Loucy (cell line): ENCODE measurements around the gene RASD1.
A peak's percentile ranks its signal among the peaks of the same experiment; 100 is the strongest.

Source experiments
- H2AFZ ChIP-seq: fragments of 200-600 bp; sonication (generic); 2 replicates; pipeline ENCODE4 v1.6.0; 2016; ENCODE audit warnings: antibody characterized with exemption, mild to moderate bottlenecking, low read length, moderate library complexity
- H3F3A ChIP-seq: fragments of 200-600 bp; 2 replicates; pipeline ENCODE4 v1.6.0; 2016; ENCODE audit warnings: antibody characterized with exemption, low read depth, mild to moderate bottlenecking
- H3K27me3 ChIP-seq: fragments of 200-600 bp; sonication (generic); 2 replicates; pipeline ENCODE4 v1.6.1; 2014; ENCODE audit warnings: low read length, mild to moderate bottlenecking; ENCODE audit not compliant: insufficient read depth, poor library complexity, severe bottlenecking
- H3K36me3 ChIP-seq: fragments of 200-600 bp; sonication (generic); 2 replicates; pipeline ENCODE4 v1.6.1; 2016; ENCODE audit warnings: low read length; ENCODE audit not compliant: insufficient read depth
- H3K4me1 ChIP-seq: fragments of 200-600 bp; sonication (generic); 2 replicates; pipeline ENCODE4 v1.5.1; 2014; ENCODE audit warnings: low read length, mild to moderate bottlenecking; ENCODE audit not compliant: insufficient read depth, poor library complexity, severe bottlenecking
- H3K4me2 ChIP-seq: fragments of 200-600 bp; sonication (generic); 2 replicates; pipeline ENCODE4 v1.6.0; 2014; ENCODE audit warnings: antibody characterized with exemption, low read length, low read depth, mild to moderate bottlenecking; ENCODE audit not compliant: poor library complexity, severe bottlenecking
- H3K4me3 ChIP-seq: fragments of 200-600 bp; sonication (generic); 2 replicates; pipeline ENCODE4 v1.5.1; 2014; ENCODE audit warnings: low read length, mild to moderate bottlenecking, mixed read lengths; ENCODE audit not compliant: poor library complexity, severe bottlenecking
- H3K79me2 ChIP-seq: fragments of 200-600 bp; sonication (generic); 2 replicates; pipeline ENCODE4 v1.6.1; 2014; ENCODE audit warnings: low read length; ENCODE audit not compliant: insufficient read depth
- H3K9ac ChIP-seq: fragments of 200-600 bp; sonication (generic); 2 replicates; pipeline ENCODE4 v1.6.0; 2014; ENCODE audit warnings: mild to moderate bottlenecking, low read depth, low read length, moderate library complexity; ENCODE audit not compliant: poor library complexity, severe bottlenecking
- H3K9me2 ChIP-seq: fragments of 200-600 bp; sonication (generic); replicated peaks from 2 replicates; pipeline ENCODE4 v1.6.1; 2016; ENCODE audit warnings: low read depth, low read length, mixed read lengths
- H3K9me3 ChIP-seq: fragments of 200-600 bp; sonication (generic); 2 replicates; pipeline ENCODE4 v1.6.1; 2014; ENCODE audit warnings: mild to moderate bottlenecking, antibody characterized with exemption, low read length, low read depth; ENCODE audit not compliant: insufficient read depth
- H4K20me1 ChIP-seq: fragments of 200-600 bp; sonication (generic); 2 replicates; pipeline ENCODE4 v1.6.0; 2014; ENCODE audit warnings: antibody characterized with exemption, low read length, mild to moderate bottlenecking; ENCODE audit not compliant: insufficient read depth, poor library complexity, severe bottlenecking
- CTCF ChIP-seq: fragments of 200-600 bp; sonication (generic); conservative IDR thresholded peaks from 2 replicates; pipeline ENCODE4 v1.5.1; 2014; ENCODE audit warnings: mild to moderate bottlenecking, antibody characterized with exemption, low read length
- EZH2phosphoT487 ChIP-seq: fragments of 200-600 bp; IDR thresholded peaks from 2 replicates; pipeline ENCODE4 v1.6.1; 2018; ENCODE audit warnings: antibody characterized with exemption, mild to moderate bottlenecking, moderate library complexity, borderline replicate concordance

RASD1 gene

GRCh38 chr17:17480593-17481148 is 15.5 kb downstream of the RASD1 start:
- H3K9ac ChIP-seq: peak overlapping the region; percentile 98
- no peaks in the 10 kb centered on the region for H3K27me3 ChIP-seq
- H3K36me3 ChIP-seq: no peaks in the 10 kb centered on the region
- H3F3A ChIP-seq: no peaks in the 10 kb centered on the region
- no peaks in the 10 kb centered on the region for H3K9me3 ChIP-seq
- peaks cover 19% of the 10 kb centered on the region for H4K20me1 ChIP-seq
- H2AFZ ChIP-seq: no peak overlapping the region
- peaks cover 68% of the 10 kb centered on the region for H3K4me1 ChIP-seq
- TF ChIP-seq EZH2phosphoT487: no peak
- TF ChIP-seq CTCF: no peak
- peak overlapping the region; percentile 99 for H3K4me2 ChIP-seq
- peak overlapping the region; percentile 98 for H3K4me3 ChIP-seq
- no peaks in the 10 kb centered on the region for H3K9me2 ChIP-seq
- H3K79me2 ChIP-seq: peaks cover 87% of the 10 kb centered on the region

DNA sequence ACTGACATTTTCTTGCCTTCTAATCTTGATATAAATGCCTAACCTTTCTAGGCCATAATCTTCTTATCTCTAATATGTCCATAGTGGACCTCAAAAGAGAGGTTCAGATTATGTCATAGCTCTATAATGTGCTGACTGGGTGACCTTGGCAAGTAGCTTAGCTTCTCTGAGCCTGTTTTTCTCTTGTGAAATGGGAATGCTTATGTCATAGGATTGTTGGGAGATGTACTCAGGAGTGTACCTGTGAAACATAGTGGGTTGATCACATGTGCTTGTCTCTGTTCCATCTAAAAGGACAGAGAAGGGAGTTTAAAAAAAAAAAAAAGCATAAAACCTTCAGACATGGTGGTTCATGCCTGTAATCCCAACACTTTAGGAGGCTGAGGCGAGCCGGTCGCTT is 17.0 kb downstream of the RASD1 start:
- peaks cover 73% of the 10 kb centered on the region for H3K79me2 ChIP-seq
- peak overlapping the region; percentile 98 for H3K9ac ChIP-seq

GRCh38 chr17:17476865-17477467 is 19.2 kb downstream of the RASD1 start, which contains the start of gene MED9:
Gene MED9, plus strand, starts transcription at chr17:17477000. Its CDS starts 42 bp downstream, at chr17:17477042.
- H3F3A ChIP-seq: no peaks in the 10 kb centered on the region

More for the DNA sequence above, 17.0 kb downstream of the RASD1 start:
- Histone ChIP-seq H3K9me3 (no peaks in the 10 kb centered on the region), H3K4me3 (peak overlapping the region; percentile 98), H3K27me3 (no peaks in the 10 kb centered on the region), H3K4me1 (peaks cover 64% of the 10 kb centered on the region), H3K36me3 (no peaks in the 10 kb centered on the region), H3F3A (no peaks in the 10 kb centered on the region), H2AFZ (no peak overlapping the region), H4K20me1 (peaks cover 19% of the 10 kb centered on the region), H3K9me2 (no peaks in the 10 kb centered on the region), H3K4me2 (peak overlapping the region; percentile 99)
- TF ChIP-seq CTCF (no peak), EZH2phosphoT487 (no peak)

More at GRCh38 chr17:17476865-17477467, 19.2 kb downstream of the RASD1 start, which contains the start of gene MED9:
- H3K4me3 ChIP-seq: peak within 1 kb of the TSS; percentile 98
- TF ChIP-seq CTCF (no peak), EZH2phosphoT487 (no peak)
- no peaks in the 10 kb centered on the region for H3K36me3 ChIP-seq
- peaks cover 51% of the 10 kb centered on the region for H3K79me2 ChIP-seq
- peaks cover 13% of the 10 kb centered on the region for H4K20me1 ChIP-seq
- H3K4me2 ChIP-seq: peak within 1 kb of the TSS; percentile 99
- H3K9me2 ChIP-seq: no peaks in the 10 kb centered on the region
- peaks cover 49% of the 10 kb centered on the region for H3K4me1 ChIP-seq
- peak within 1 kb of the TSS; percentile 98 for H3K9ac ChIP-seq
- peak within 1 kb of the TSS; percentile 66 for H2AFZ ChIP-seq
- no peaks in the 10 kb centered on the region for H3K9me3 ChIP-seq
- no peaks in the 10 kb centered on the region for H3K27me3 ChIP-seq
